Neuron (in vitro differentiated cells): ENCODE data around the gene ICAM5.

Experiments
- H2AFZ ChIP-seq: one replicate; pipeline ENCODE4 v1.6.1; 2013; ENCODE audit warnings: low read depth, mild to moderate bottlenecking, inconsistent platforms, low read length, moderate library complexity
- H3K27me3 ChIP-seq: one replicate; pipeline ENCODE4 v1.6.1; 2013; ENCODE audit warnings: low read length; ENCODE audit not compliant: insufficient read depth
- H3K36me3 ChIP-seq: one replicate; pipeline ENCODE4 v1.6.1; 2013; ENCODE audit warnings: low read length; ENCODE audit not compliant: insufficient read depth
- H3K4me1 ChIP-seq: one replicate; pipeline ENCODE4 v1.6.1; 2013; ENCODE audit warnings: low read length; ENCODE audit not compliant: insufficient read depth
- H3K4me3 ChIP-seq: 2 replicates; pipeline ENCODE4 v1.5.1; 2013; ENCODE audit warnings: mild to moderate bottlenecking, low read length, moderate library complexity
- H3K9me3 ChIP-seq: one replicate; pipeline ENCODE4 v1.6.1; 2013; ENCODE audit warnings: low read length

The ICAM5 gene

GRCh38 chr19:10343495-10343894 lies 53.7 kb downstream of the ICAM5 start:
- Histone ChIP-seq H2AFZ (no peak overlapping the region), H3K4me3 (no peak overlapping the region), H3K36me3 (no peaks in the 10 kb centered on the region), H3K9me3 (no peaks in the 10 kb centered on the region), H3K4me1 (no peaks in the 10 kb centered on the region), H3K27me3 (no peaks in the 10 kb centered on the region)

GRCh38 chr19:10344780-10345179 lies 55.0 kb downstream of the ICAM5 start:
- H3K4me3 ChIP-seq: no peak overlapping the region
- H3K36me3 ChIP-seq: peaks cover 1% of the 10 kb centered on the region
- no peaks in the 10 kb centered on the region for H3K4me1 ChIP-seq
- H2AFZ ChIP-seq: no peak overlapping the region
- no peaks in the 10 kb centered on the region for H3K9me3 ChIP-seq
- H3K27me3 ChIP-seq: no peaks in the 10 kb centered on the region
